HG03520 (cell line): ENCODE measurements around the gene FUBP3.

Experiments
- ATAC-seq: cut with Tn5 transposase; IDR thresholded peaks from one replicate; pipeline ENCODE4 v1.9.1; 2021; ENCODE audit warnings: mild to moderate bottlenecking, moderate library complexity; ENCODE audit not compliant: unreplicated experiment

The FUBP3 gene

GRCh38 chr9:130578865-130579737 is at the start of gene FUBP3:
FUBP3 (plus strand) TSS chr9:130579577; CDS start chr9:130579681, 104 bp downstream.
- peak; percentile 72 for ATAC-seq

DNA sequence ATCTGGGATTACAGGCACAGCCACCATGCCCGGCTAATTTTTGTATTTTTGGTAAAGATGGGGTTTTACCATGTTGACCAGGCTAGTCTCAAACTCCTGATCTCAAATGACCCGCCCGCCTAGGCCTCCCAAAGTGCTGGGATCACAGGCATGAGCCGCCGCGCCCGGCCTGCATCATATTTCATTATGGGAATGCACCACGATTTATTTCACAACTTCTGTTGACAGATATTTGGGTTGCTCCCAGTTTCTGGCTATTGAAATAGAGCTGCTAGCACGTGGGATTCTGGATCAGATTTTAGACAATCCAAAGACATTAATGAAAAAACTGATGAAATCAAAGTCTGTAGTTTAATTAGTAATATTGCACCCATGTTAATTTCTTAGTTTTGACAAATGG is 48.4 kb upstream of the FUBP3 start:
- ATAC-seq: no peak

- no peak for ATAC-seq
These were observed 47.7 kb upstream of the FUBP3 start for GRCh38 chr9:130531670-130532069.

DNA sequence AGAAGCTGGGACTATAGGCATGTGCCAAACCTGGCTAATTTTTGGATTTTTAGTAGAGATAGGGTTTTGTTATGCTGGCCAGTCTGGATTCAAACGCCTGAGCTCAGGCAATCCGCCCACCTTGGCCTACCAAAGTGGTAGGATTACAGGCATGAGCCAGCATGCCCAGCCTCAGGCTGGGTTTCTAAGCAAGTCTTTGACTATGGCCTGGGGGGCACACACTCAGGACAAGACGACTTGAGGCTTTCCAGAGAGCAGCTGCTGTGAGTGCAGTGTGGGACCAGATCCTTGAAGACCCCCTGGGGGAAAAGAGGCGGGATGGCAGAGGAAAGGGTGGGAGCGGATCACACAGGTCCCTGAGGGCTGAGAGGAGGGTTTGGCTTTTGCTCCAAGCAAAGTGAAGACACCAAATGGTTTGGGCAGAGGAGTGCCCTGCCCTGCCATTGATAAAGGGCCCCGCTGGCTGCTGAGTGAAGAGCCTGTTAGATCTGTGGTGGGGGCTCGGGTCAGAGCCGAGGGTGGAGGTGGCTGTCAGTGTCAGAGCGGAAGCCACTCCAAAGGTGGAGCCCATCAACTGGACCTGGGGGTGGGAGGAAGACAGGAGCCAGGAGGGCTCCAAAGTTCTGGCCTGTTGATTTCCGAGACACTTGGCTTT is 46.8 kb upstream of the FUBP3 start:
- no peak for ATAC-seq

DNA sequence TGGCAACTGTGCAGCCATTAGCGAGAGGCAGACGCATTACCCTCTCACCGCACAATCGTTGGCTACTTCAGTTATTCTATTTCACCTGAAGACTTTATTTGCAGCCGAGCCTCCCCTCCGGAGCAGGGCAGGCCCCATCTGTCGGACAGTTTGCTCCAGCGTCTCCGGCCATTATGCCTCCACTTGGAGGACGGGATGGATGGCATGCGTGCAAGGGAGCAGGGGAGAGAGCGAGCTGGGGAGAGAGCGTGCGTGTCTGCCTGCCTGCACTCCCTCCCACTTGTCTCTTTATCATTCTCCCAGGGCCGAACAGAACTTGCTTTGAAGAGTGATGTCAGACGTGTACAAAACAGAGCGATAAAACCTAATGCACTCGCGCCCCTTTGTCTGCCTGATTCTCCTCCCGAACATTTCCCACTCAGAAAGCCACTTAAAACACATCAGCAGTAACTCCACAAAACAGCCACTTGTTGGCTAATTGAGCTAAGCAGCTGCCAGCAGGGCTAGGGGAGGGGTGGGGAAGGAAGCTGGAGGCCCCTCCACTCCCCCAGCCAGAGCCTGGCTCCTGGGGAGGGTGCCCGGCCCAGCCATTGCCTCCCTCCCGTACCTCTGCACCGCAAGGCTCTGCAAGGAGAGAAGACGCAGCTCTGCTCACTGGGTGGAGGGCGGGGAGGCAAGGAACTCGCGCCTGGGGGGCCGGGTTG is 43.4 kb upstream of the FUBP3 start:
- no peak for ATAC-seq

DNA sequence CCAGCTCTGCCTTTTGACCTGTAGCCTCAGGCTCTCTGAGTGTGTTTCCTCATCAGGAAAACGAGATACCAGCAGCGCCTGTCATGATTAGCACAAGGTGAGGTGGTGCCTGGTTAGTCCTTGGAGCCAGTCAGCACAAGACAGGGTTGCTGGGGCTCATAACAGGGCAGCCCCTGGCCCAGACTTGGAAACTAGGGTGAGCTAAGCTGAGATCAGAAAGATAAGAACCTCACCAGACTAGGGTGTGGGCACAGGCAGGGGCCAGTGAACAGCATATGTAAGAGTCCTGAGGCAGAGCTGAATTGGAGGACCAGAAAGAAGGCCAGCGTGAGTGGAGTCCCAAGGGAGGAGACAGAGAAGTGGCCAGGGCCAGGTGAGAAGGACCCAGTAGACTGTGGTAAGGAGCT is 42.7 kb upstream of the FUBP3 start:
- ATAC-seq: no peak

GRCh38 chr9:130537346-130538050 is 41.9 kb upstream of the FUBP3 start:
- no peak for ATAC-seq

GRCh38 chr9:130539420-130540223 is 39.8 kb upstream of the FUBP3 start:
- ATAC-seq: no peak

- ATAC-seq: no peak
These were observed 37.8 kb upstream of the FUBP3 start for GRCh38 chr9:130541533-130541932.

GRCh38 chr9:130542038-130542437 is 37.3 kb upstream of the FUBP3 start:
- ATAC-seq: no peak

DNA sequence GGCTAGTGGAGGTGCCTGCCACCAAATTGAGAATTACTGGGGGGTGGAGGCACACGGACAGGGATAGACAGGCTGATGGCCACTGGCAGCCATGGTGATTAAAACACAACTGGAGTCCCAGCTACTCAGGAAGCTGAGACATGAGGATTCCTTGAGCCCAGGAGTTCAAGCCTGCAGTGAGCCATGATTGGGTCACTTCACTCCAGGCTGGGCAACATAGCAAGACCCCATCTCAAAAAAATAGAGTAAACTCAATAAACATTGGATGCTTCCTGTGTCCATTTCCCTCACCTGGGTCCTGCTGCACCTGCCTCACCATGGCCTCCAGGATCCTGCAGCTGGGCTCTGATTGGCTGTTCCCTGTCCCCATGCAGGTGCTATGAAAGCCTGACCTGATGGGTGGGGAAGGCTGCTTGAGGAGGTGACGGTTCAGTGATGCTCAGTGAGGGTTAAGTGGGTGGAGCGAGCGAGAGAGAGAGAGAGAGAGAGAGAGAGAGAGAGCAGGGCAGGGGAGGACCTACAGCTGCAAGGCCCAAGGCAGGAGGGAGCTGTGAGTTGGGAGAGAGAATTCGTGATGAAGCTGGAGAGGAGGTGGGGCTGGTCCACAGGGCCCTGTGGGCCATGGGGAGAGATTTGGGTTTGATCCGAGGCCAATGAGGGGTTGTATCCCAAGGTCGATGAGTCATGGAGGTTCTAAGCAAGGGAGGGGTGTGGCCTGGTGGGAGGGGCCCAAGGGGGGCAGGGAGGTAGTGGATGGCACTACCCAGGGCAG is 36.7 kb upstream of the FUBP3 start:
- ATAC-seq: no peak

GRCh38 chr9:130543368-130543767 is 36.0 kb upstream of the FUBP3 start:
- no peak for ATAC-seq

DNA sequence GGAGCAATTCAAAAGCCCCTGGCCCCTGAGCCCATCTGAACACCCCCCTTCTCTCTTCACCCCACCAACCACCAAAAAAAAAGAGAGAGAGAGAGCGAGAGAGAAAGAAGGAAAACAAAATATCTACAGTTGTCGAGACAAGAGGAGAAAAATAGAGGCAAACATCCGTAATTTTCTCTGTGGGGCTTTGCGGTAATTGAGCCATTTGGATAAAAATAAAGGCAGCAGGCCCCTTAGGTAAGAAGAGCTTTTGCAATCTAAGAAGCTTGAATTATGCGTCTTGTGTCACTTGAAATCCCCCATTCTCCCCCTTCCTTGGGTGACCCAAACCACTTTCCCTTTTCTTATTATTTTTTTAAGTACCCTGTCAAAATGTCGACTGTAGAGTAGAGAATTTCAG is 35.5 kb upstream of the FUBP3 start:
- ATAC-seq: no peak

- no peak for ATAC-seq
These were observed 35.0 kb upstream of the FUBP3 start for GRCh38 chr9:130544364-130544763.

- no peak for ATAC-seq
These were observed 31.3 kb upstream of the FUBP3 start for GRCh38 chr9:130548103-130548502.

DNA sequence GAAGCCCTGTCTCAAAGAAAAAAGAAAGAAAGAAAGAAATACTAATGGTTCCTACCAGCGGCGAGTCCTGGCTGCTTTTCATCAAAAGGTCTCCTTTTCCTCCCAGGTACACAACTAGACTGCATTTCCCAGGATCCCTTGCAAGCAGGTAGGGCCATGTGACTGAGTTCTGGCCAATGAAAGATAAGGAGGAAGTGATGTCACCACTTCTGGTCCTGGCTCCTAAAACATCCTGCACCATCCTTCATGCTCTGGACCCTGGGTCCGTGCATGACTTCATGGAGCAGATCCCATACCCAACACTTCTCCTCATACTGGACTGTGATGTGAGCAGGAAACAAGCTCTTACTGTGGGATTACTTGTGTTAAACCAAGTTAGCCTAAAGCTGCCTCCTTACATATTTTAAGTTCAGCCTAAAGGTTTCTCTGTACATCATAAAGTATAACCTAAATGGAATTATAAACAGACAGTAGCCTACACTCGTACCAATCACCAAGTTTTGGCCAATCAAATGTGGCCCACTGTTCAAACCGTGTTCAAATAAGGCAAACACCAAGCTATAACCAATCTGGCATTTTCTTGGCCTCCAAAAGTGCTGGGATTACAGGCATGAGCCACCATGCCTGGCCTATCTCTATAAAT is 30.2 kb upstream of the FUBP3 start:
- ATAC-seq: no peak

DNA sequence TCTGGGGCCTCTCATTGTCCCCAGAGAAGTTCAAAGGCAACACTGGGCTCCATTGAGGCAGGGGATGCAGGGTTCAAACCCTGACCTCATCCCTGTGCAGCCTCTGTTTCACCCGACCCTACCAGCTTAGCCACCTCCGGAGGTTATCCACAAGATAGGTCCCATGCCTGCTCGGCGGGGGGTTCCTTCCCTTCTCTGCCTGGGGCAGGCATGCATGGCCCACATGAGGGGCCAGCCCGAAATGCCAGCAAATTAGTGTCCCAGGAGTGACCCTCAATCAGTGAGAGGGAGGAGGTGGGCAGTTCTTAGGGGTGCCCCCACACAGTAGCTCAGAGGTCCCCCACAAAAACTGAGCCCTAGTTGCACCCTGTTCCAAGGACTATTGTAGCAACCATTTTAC is 24.8 kb upstream of the FUBP3 start:
- ATAC-seq: no peak

DNA sequence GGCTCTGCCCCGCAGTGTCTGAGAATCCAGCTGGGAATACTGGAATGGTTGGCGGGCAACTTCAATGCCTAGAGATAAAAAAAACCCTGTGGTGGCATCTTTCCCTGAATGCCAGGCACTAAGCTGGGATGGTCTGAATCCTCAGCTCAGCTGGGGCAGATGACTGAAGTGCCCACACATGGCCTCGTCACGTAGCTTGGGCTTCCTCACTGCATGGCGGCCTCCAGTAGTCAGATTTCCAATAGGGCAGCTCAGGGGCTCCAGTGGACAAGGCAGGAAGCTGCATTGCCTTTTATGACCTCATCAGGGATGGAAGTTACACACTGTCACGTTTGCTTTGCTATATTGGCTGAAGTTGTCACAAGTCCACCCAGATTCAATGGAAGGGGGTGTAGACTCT is 24.3 kb upstream of the FUBP3 start:
- no peak for ATAC-seq

GRCh38 chr9:130555968-130556367 is 23.4 kb upstream of the FUBP3 start:
- no peak for ATAC-seq
